Psoas muscle (tissue), 8 donors: ENCODE data around the gene NEBL. TPM values are rescaled to one million over a fixed set of nuclear protein-coding genes. Genes with fewer than 3 reads are reported as not detected.

Source experiments
- ATAC-seq, 4 donors: fragments of 200-7000 bp; cut with Tn5 transposase; one replicate each; pipeline ENCODE4 v1.9.1; 2020; ENCODE audit warnings: moderate library complexity in 3 of 4, mild to moderate bottlenecking in 2 of 4
- DNase-seq, 2 donors: peaks; one replicate each; pipeline ENCODE4 v3.0.0-alpha.2; 2020
- H3K27ac ChIP-seq: fragments of 200-600 bp; one replicate; pipeline ENCODE4 v1.8.0; 2022
- H3K27me3 ChIP-seq, 3 donors: fragments of 200-600 bp in 1 of 3; one replicate each; pipeline versions ENCODE4 v1.6.1 to v1.8.0; 2013 to 2022; ENCODE audit warnings: low read length in 2 of 3, mild to moderate bottlenecking in 2 of 3, moderate library complexity in 1 of 3; ENCODE audit not compliant: insufficient read depth in 3 of 3
- H3K36me3 ChIP-seq, 2 donors: fragments of 200-600 bp in 1 of 2; one replicate each; pipeline versions ENCODE4 v1.6.1 to v1.8.0; 2013 to 2022; ENCODE audit warnings: low read depth in 1 of 2, mild to moderate bottlenecking in 1 of 2, moderate library complexity in 1 of 2; ENCODE audit not compliant: insufficient read depth in 1 of 2
- H3K4me1 ChIP-seq: fragments of 200-600 bp; one replicate; pipeline ENCODE4 v1.8.0; 2022
- H3K4me3 ChIP-seq: fragments of 200-600 bp; one replicate; pipeline ENCODE4 v1.8.0; 2022; ENCODE audit warnings: mild to moderate bottlenecking
- H3K9me3 ChIP-seq: fragments of 200-600 bp; one replicate; pipeline ENCODE4 v1.8.0; 2022
- WGBS, 3 donors: extraction: QIAGEN DNeasy Blood & Tissue Kit; methylation state at CpG; one replicate each; pipeline versions ENCODE4 v1.1.6 to v1.1.7; 2013; 5-methylcytosine and 5-hydroxymethylcytosine counted together
- intact Hi-C, 2 donors: fragments of 100-400 bp; cut with DNase I; formaldehyde crosslinking; loops; one replicate each; pipeline versions ENCODE4 v1.11.0 to v1.14.2; 2022
- polyA plus RNA-seq, 3 donors: library from polyadenylated mRNA; stranded (reverse); fragments of 200-250 nt; gene quantifications; one replicate each; pipeline ENCODE4 v1.2.3, GENCODE V29; 2013
- total RNA-seq, 4 donors: library from RNA; stranded (reverse); fragmentation: NEBNext Ultra II Directional in 2 of 4; extraction: Animal tissue kit (Norgen Biotek cat#: 25700) in 2 of 4; gene quantifications; one replicate each; pipeline versions ENCODE4 v1.2.1 to v1.2.4, GENCODE V29; 2021 to 2023
- TF ChIP-seq, protein P1 (sequence below): fragments of 200-600 bp; IDR thresholded peaks from one replicate; pipeline ENCODE4 v1.8.0; 2022; ENCODE audit warnings: antibody characterized with exemption
- donor health status: healthy with polysubstance abuse.
- donor health status: DM: no; HTN: no; CAD: no; lungs with moderate emphysema.
- donor health status: Bipolar disorder and iron deficiency.
- donor health status: healthy.
- donor health status: DM: yes; HTN: yes; CAD: no.
- donor health status: DM: no; HTN: no; CAD: no.
- donor health status: DM: no; HTN: no; CAD: no.
- donor health status: DM: yes; HTN: yes; CAD: no.

Gene NEBL
- total and polyA plus RNA-seq, 7 donors, result 0.35 to 1.5 (median 0.89) TPM

DNA sequence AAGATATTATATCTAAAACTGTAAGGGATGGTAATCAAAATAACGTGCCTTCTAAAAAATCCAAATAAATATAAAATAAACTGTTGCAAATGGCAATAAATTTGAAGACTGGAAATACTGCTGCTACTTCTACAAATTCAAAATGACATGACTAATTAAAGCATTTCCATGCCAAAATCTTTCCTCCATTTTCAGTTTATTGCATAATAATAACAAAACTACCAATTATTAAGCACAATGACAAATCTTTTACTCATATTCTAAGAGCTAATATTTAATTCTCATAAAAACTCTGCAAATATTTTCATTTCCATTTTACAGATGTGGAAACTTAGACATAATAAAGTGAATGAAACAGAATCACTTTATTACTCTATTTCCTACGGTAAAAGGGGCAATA lies 38.8 kb upstream of the NEBL start:
- H3K27ac ChIP-seq, result no peak overlapping the region
- no peak for ATAC-seq
- H3K4me1 ChIP-seq, result no peaks in the 10 kb centered on the region
- H3K9me3 ChIP-seq, result no peaks in the 10 kb centered on the region
- DNase-seq, result no peak
- H3K27me3 ChIP-seq, result no peaks in the 10 kb centered on the region
- intact Hi-C loops, result no loop called here
- no peaks in the 10 kb centered on the region for H3K36me3 ChIP-seq
- TF ChIP-seq, protein P1, sequence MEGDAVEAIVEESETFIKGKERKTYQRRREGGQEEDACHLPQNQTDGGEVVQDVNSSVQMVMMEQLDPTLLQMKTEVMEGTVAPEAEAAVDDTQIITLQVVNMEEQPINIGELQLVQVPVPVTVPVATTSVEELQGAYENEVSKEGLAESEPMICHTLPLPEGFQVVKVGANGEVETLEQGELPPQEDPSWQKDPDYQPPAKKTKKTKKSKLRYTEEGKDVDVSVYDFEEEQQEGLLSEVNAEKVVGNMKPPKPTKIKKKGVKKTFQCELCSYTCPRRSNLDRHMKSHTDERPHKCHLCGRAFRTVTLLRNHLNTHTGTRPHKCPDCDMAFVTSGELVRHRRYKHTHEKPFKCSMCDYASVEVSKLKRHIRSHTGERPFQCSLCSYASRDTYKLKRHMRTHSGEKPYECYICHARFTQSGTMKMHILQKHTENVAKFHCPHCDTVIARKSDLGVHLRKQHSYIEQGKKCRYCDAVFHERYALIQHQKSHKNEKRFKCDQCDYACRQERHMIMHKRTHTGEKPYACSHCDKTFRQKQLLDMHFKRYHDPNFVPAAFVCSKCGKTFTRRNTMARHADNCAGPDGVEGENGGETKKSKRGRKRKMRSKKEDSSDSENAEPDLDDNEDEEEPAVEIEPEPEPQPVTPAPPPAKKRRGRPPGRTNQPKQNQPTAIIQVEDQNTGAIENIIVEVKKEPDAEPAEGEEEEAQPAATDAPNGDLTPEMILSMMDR, result no peak
- WGBS, 3 donors, result 43 to 64% (median 48%) methylated on average over 2 of the region's 2 CpGs
- H3K4me3 ChIP-seq, result no peak overlapping the region

DNA sequence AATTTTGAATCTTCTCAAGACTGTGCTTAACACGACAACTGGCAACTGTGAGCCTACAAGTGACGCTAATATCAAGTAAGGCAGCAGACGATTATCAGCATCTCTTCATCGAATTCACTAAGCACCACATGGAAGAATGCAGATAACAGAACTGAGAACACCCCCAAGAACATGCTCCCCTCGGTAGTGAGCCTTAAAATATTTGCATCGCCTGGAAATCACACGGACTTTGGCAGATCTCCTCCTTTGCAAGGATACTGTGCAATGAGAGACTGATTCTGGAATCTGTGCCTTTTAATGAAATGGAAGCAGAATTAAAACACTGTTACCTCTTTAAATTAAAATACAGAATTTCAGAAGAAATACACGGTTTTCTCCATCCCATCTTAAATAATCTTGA lies 38.2 kb upstream of the NEBL start:
- H3K27ac ChIP-seq, result no peak overlapping the region
- H3K4me1 ChIP-seq, result no peaks in the 10 kb centered on the region
- H3K36me3 ChIP-seq, result no peaks in the 10 kb centered on the region
- ATAC-seq, result no peak
- no peaks in the 10 kb centered on the region for H3K27me3 ChIP-seq
- no peak for DNase-seq
- WGBS, 3 donors, result 87 to 89% (median 88%) methylated on average over 8 of the region's 8 CpGs
- TF ChIP-seq, protein P1, result no peak
- no peak overlapping the region for H3K4me3 ChIP-seq
- intact Hi-C loops, result no loop called here
- no peaks in the 10 kb centered on the region for H3K9me3 ChIP-seq

DNA sequence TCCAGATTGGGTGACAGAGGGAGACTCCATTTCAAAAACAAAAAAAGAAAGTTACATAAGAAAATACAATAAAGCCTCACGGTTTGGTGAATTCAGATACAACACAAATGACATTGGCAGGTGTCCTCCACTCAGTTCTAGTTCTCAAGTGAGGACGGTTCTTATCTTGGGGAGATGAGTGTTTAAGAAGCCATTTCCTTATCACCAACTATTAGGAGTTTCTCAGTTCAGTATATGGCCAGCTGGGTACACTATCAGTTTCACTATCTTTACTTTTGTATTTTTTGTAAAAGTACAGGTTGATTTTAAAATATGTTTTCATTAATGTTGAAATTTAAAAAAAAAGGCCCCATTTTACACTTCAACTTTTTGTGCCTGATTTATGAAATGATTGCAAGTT lies 36.6 kb upstream of the NEBL start:
- ATAC-seq (no peak), DNase-seq (no peak)
- intact Hi-C loops, result no loop called here
- no peaks in the 10 kb centered on the region for H3K36me3 ChIP-seq
- no peaks in the 10 kb centered on the region for H3K4me1 ChIP-seq
- H3K9me3 ChIP-seq, result no peaks in the 10 kb centered on the region
- TF ChIP-seq, protein P1, result no peak
- H3K27me3 ChIP-seq, result no peaks in the 10 kb centered on the region
- no peak overlapping the region for H3K4me3 ChIP-seq
- H3K27ac ChIP-seq, result no peak overlapping the region
- 74 to 83% (median 81%) methylated on average over 2 of the region's 2 CpGs for WGBS, 3 donors

DNA sequence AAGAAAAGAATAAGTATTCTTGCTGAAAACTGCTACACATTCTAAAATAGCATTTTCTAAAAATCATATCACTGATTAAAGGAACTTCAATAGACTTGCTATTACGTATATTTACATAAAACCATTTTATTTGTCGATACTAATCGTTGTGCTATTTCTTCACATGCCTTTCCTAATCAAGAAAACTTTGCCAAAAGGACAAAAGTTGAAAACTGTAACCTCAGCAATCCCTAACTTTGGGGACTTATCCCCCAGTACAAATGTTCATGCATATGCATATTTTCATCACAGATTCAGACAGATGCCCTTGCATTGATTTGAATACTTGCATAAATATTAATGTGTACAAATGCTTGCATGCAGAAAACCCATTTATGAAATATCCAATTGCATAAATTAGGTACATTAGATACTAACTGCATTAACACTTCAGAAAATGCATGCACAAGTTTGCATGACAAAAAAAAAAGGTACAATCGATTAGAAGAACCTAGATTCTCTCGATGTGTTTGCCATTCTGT lies 35.6 kb upstream of the NEBL start:
- Histone ChIP-seq H3K9me3 (no peaks in the 10 kb centered on the region), H3K27me3 (no peaks in the 10 kb centered on the region), H3K4me1 (no peaks in the 10 kb centered on the region), H3K4me3 (no peak overlapping the region), H3K27ac (no peak overlapping the region), H3K36me3 (no peaks in the 10 kb centered on the region)
- WGBS, 3 donors, result 93 to 95% (median 94%) methylated on average over 5 of the region's 5 CpGs
- ATAC-seq, result no peak
- intact Hi-C loops, result no loop called here
- DNase-seq, result no peak
- TF ChIP-seq, protein P1, result no peak

DNA sequence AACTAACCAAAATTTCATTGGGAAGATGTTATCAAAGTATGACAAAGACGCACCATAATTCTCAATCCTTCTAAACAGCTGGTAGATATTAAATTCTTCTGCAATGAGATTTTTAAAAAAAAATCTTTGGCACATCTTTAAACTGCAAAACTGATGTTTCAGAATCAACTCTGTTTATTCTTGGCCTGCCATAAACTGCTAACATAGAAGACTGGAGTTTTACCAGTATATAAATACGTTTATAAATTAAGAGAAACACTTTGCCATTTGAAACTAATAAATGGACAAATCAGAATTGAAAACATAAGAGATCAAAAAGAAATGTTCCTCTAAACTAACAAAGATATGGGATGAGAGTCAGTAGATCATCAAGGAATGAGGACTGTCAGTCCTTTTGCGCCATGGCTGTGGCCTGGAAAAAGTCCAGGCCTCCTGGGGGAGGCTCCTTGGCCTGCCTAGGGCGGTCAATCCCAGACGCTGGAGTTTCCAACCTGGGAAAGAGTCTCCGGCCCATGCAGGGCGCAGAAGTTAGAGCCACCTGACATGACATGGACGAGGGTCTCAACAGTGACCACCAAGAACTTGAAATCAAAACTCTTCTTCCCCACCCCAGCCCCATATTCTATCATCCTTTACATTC lies 34.2 kb upstream of the NEBL start:
- no peaks in the 10 kb centered on the region for H3K36me3 ChIP-seq
- intact Hi-C loops, result no loop called here
- ATAC-seq (no peak), DNase-seq (peak in 1 of 2 donors; percentile 41)
- 74 to 78% (median 76%) methylated on average over 8 of the region's 8 CpGs for WGBS, 3 donors
- H3K4me1 ChIP-seq, result no peaks in the 10 kb centered on the region
- no peak overlapping the region for H3K4me3 ChIP-seq
- H3K9me3 ChIP-seq, result no peaks in the 10 kb centered on the region
- H3K27ac ChIP-seq, result no peak overlapping the region
- TF ChIP-seq, protein P1, result no peak
- no peaks in the 10 kb centered on the region for H3K27me3 ChIP-seq
